ENCODE results near the gene PSMD2. TPM values are rescaled to one million over a fixed set of nuclear protein-coding genes. Genes with fewer than 3 reads are reported as not detected.

Gene PSMD2
- total and polyA plus RNA-seq, 11 donors, result 82.3 to 443 (median 232) TPM

GRCh38 chr3:184259396-184259877 is 39.6 kb upstream of the PSMD2 start:
- H3K36me3 ChIP-seq, result no peaks in the 10 kb centered on the region
- H3K4me3 ChIP-seq, result peak overlapping the region in 4 of 12 donors; percentile 15 to 53 (median 27)
- H3K27me3 ChIP-seq, result peaks cover 4 to 58% (median 38%) of the 10 kb centered on the region in 9 donors
- WGBS, 4 donors, result 12 to 21% (median 16%) methylated on average over 18 to 28 of the region's 28 CpGs
- H3K4me1 ChIP-seq, result peaks cover 8 to 35% (median 22%) of the 10 kb centered on the region in 12 donors
- no peak overlapping the region for H3K27ac ChIP-seq
- no peak for TF ChIP-seq CTCF (IDR thresholded peaks at IDR 0.05)
- TF ChIP-seq POLR2A (IDR thresholded peaks at IDR 0.05), result no peak
- no peaks in the 10 kb centered on the region for H3K9me3 ChIP-seq
- ATAC-seq (peak in 1 of 4 donors; percentile 7), DNase-seq (no peak)
- intact Hi-C loops (cut with DNase I), result loop anchor here in 2 of 10 donors (10.0 kb wide), 1 partner anchor 365 kb away; no protein-coding TSS in a partner anchor

- DNase-seq, result peak in 3 of 5 donors; percentile 35 to 48 (median 36)
- intact Hi-C loops (cut with DNase I), result loop anchor here in 3 of 10 donors (10.0 kb wide), 2 partner anchors 215 to 365 kb away; no protein-coding TSS in a partner anchor
- H3K27ac ChIP-seq, result no peak overlapping the region
- peaks cover 8 to 35% (median 22%) of the 10 kb centered on the region in 12 donors for H3K4me1 ChIP-seq
- no peaks in the 10 kb centered on the region for H3K36me3 ChIP-seq
- WGBS, 4 donors, result 1 to 3% (median 1%) methylated on average over 30 to 91 of the region's 91 CpGs
- no peaks in the 10 kb centered on the region for H3K9me3 ChIP-seq
- H3K27me3 ChIP-seq, result peaks cover 8 to 63% (median 43%) of the 10 kb centered on the region in 9 donors
- no peak for TF ChIP-seq CTCF (IDR thresholded peaks at IDR 0.05)
- no peak for TF ChIP-seq POLR2A (IDR thresholded peaks at IDR 0.05)
- H3K4me3 ChIP-seq, result peak overlapping the region in 9 of 12 donors; percentile 16 to 59 (median 53)
- ATAC-seq, result peak in 3 of 4 donors; percentile 60 to 79 (median 75)
Observed at GRCh38 chr3:184259878-184260723, 38.9 kb upstream of the PSMD2 start.

GRCh38 chr3:184260724-184261269 is 38.2 kb upstream of the PSMD2 start:
- 1 to 2% (median 1%) methylated on average over 16 to 49 of the region's 49 CpGs for WGBS, 4 donors
- intact Hi-C loops (cut with DNase I), result loop anchor here in 1 of 10 donors (10.0 kb wide), 1 partner anchor 216 kb away; no protein-coding TSS in a partner anchor
- H3K4me1 ChIP-seq, result peaks cover 8 to 35% (median 22%) of the 10 kb centered on the region in 12 donors
- no peak for DNase-seq
- H3K27ac ChIP-seq, result no peak overlapping the region
- ATAC-seq, result no peak
- H3K4me3 ChIP-seq, result peak overlapping the region; percentile 10 to 59 (median 50)
- H3K36me3 ChIP-seq, result no peaks in the 10 kb centered on the region
- peaks cover 8 to 70% (median 50%) of the 10 kb centered on the region in 9 donors for H3K27me3 ChIP-seq
- no peak for TF ChIP-seq POLR2A (IDR thresholded peaks at IDR 0.05)
- TF ChIP-seq CTCF (IDR thresholded peaks at IDR 0.05), result no peak
- no peaks in the 10 kb centered on the region for H3K9me3 ChIP-seq

Measured in heart left ventricle (tissue), 16 donors.